Cardiac fibroblast (primary cell): ENCODE data around the gene CAMSAP1.

Experiments
- DNase-seq, 2 donors: peaks; one replicate each; pipeline versions ENCODE4 v3.0.0 to v3.0.0-alpha.2; 2010; ENCODE audit warnings: low read depth in 2 of 2
- H3K4me3 ChIP-seq, 2 donors: replicated peaks in 1 of 2; 1 replicate in 1 of 2; 2 replicates in 1 of 2; pipeline ENCODE4 v1.5.1; 2011; ENCODE audit warnings: low read depth in 2 of 2, low read length in 2 of 2, mild to moderate bottlenecking in 2 of 2, moderate library complexity in 1 of 2
- CTCF ChIP-seq: IDR thresholded peaks from one replicate; pipeline ENCODE4 v1.5.1; 2011; ENCODE audit warnings: low read depth, mild to moderate bottlenecking, low read length, inconsistent platforms

CAMSAP1 gene

DNA sequence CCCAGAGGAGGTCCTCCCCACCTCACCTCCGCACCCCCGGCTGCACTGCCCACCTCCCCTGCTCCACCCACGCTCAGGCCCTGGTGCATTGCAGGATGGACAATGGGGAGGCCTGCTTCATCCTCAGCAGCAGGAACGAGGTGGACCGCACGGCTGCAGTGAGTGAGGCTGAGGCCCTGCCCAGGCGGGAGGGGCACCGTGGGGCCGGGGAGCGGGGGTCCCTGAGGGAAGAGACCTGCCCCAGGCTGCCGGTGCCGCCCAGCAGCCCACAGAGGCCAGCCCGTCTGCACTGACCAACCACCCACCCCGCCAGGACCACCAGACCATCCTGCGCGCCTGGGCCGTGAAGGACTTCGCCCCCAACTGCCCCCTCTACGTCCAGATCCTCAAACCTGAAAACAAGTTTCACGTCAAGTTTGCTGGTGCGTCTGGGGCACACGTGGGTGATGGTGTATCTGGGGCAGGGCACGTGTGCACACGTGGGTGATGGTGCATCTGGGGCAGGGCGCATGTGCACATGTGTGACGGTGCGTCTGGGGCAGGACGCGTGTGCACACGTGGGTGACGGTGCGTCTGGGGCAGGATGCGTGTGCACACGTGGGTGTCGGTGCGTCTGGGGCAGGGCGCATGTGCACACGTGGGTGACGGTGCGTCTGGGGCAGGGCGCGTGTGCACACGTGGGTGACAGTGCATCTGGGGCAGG is 138.7 kb downstream of the CAMSAP1 start:
- H3K4me3 ChIP-seq = no peak overlapping the region
- TF ChIP-seq CTCF = no peak
- no peak for DNase-seq

DNA sequence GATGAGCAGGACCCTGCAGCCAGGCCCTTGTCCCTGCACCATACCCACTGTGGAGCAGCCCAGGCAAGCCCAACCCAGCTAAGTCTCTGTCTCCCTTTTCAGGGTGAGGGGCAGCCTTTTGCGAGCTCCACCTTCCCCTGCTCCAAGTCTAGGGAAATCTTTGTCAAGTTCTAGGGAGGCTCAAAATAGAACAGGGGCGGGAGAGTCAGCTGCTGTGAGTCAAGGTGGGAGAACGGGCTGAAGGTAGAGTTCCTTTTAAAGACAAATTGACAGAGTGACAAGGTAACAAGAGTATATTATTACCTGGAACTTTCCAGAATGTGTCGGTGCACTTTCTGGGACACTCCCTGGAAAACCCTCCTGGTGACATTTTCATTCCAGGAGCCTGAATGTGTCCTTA is 140.6 kb downstream of the CAMSAP1 start:
- no peak overlapping the region for H3K4me3 ChIP-seq
- TF ChIP-seq CTCF = no peak
- no peak for DNase-seq

GRCh38 chr9:135766251-135766650 is 141.1 kb downstream of the CAMSAP1 start:
- no peak overlapping the region for H3K4me3 ChIP-seq
- TF ChIP-seq CTCF = no peak
- peak; percentile 4 to 5 for DNase-seq

GRCh38 chr9:135765416-135765815 is 141.9 kb downstream of the CAMSAP1 start:
- H3K4me3 ChIP-seq = no peak overlapping the region
- no peak for DNase-seq
- no peak for TF ChIP-seq CTCF

DNA sequence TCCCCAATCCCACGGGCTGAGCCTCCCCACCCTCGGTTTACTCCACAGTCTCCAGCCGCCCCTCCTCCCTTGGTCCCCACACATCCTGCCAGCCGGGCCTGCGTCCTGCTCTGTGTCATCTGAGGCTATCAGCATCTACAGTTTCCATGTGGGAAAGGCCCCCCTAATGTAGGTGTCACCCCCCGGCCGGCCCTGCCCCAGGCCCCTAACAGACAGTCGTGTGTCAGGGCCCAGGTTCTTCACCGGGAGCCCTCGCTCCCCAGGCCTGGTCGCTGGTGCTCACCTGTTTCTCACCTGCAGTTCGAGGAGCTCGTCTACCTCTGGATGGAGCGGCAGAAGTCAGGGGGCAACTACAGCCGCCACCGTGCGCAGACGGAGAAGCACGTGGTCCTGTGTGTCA is 142.6 kb downstream of the CAMSAP1 start:
- DNase-seq = no peak
- H3K4me3 ChIP-seq = no peak overlapping the region
- TF ChIP-seq CTCF = no peak

- no peak for TF ChIP-seq CTCF
- H3K4me3 ChIP-seq = no peak overlapping the region
- DNase-seq = no peak
These were observed 143.5 kb downstream of the CAMSAP1 start for GRCh38 chr9:135763716-135764446.
